SK-N-SH (cell line): ENCODE data around the gene MECP2. TPM values are rescaled to one million over a fixed set of nuclear protein-coding genes. Genes with fewer than 3 reads are reported as not detected.

Experiments
- CTCF ChIA-PET: fragments of 300-600, 350-600 bp; formaldehyde crosslinking; extraction: SDS; loops from one replicate; lab custom pipeline; 2021; lab: Yijun Ruan, JAX
- POLR2A ChIA-PET: fragments of 350-600 bp; sonication (Branson Sonifier 250); formaldehyde crosslinking; extraction: SDS; loops from one replicate; lab custom pipeline; 2020; ENCODE audit warnings: antibody characterized with exemption, inconsistent platforms; lab: Yijun Ruan, JAX
- DNase-seq: peaks from one replicate; pipeline ENCODE4 v3.0.0; 2012
- H2AFZ ChIP-seq: fragments of 200-600 bp; sonication (generic); 2 replicates; pipeline ENCODE4 v1.8.1; 2016; ENCODE audit warnings: antibody characterized with exemption, mild to moderate bottlenecking, low read depth
- H3F3A ChIP-seq: fragments of 200-600 bp; sonication (generic); replicated peaks from 2 replicates; pipeline ENCODE3; 2016; ENCODE audit warnings: antibody characterized with exemption, mild to moderate bottlenecking; ENCODE audit not compliant: insufficient read depth
- H3K27ac ChIP-seq, 2 experiments: fragments of 200-500 bp in 1 of 2; fragments of 200-600 bp in 1 of 2; sonication (Bioruptor generic) in 1 of 2; sonication (generic), shearing (Covaris generic) in 1 of 2; 2 replicates each; pipeline versions ENCODE4 v1.5.1 to v1.6.1; 2014 to 2016; ENCODE audit warnings: low read depth in 2 of 2, inconsistent platforms in 1 of 2, low read length in 1 of 2, mild to moderate bottlenecking in 1 of 2, mixed read lengths in 1 of 2
- H3K27me3 ChIP-seq: fragments of 200-600 bp; sonication (generic), shearing (Covaris generic); 2 replicates; pipeline ENCODE4 v1.6.1; 2016; ENCODE audit warnings: mixed run types; ENCODE audit not compliant: insufficient read depth
- H3K36me3 ChIP-seq, 2 experiments: fragments of 200-500 bp in 1 of 2; fragments of 200-600 bp in 1 of 2; sonication (Bioruptor generic) in 1 of 2; sonication (generic) in 1 of 2; replicated peaks in 1 of 2; 2 replicates each; pipeline versions ENCODE3 to v1.5.1; 2014 to 2016; ENCODE audit warnings: low read length in 1 of 2, mild to moderate bottlenecking in 1 of 2; ENCODE audit not compliant: insufficient read depth in 2 of 2, control insufficient read depth in 1 of 2
- H3K4me1 ChIP-seq, 2 experiments: fragments of 200-500 bp in 1 of 2; fragments of 200-600 bp in 1 of 2; sonication (Bioruptor generic) in 1 of 2; sonication (generic), shearing (Covaris generic) in 1 of 2; 2 replicates each; pipeline versions ENCODE4 v1.5.1 to v1.6.1; 2014 to 2016; ENCODE audit warnings: low read depth in 1 of 2, low read length in 1 of 2, mixed run types in 1 of 2; ENCODE audit not compliant: insufficient read depth in 2 of 2, control insufficient read depth in 1 of 2
- H3K4me2 ChIP-seq: fragments of 200-600 bp; sonication (generic), shearing (Covaris generic); 2 replicates; pipeline ENCODE4 v1.6.1; 2017; ENCODE audit warnings: mixed run types
- H3K4me3 ChIP-seq, 2 experiments: fragments of 200-500 bp in 1 of 2; fragments of 200-600 bp in 1 of 2; sonication (Bioruptor generic) in 1 of 2; sonication (generic), shearing (Covaris generic) in 1 of 2; 2 replicates each; pipeline versions ENCODE4 v1.5.1 to v1.8.1; 2014 to 2016; ENCODE audit warnings: low read depth in 2 of 2, inconsistent platforms in 1 of 2, low read length in 1 of 2, mild to moderate bottlenecking in 1 of 2, mixed read lengths in 1 of 2, moderate library complexity in 1 of 2
- H3K79me2 ChIP-seq: fragments of 200-600 bp; sonication (generic); 2 replicates; pipeline ENCODE4 v1.8.1; 2017; ENCODE audit warnings: mild to moderate bottlenecking; ENCODE audit not compliant: insufficient read depth
- H3K9ac ChIP-seq: fragments of 200-600 bp; sonication (generic); 2 replicates; pipeline ENCODE4 v1.6.1; 2017; ENCODE audit warnings: mixed run types
- H3K9me2 ChIP-seq: fragments of 200-600 bp; sonication (generic); 2 replicates; pipeline ENCODE4 v1.6.1; 2017; ENCODE audit warnings: mixed run types
- H3K9me3 ChIP-seq: fragments of 200-600 bp; sonication (generic); 2 replicates; pipeline ENCODE4 v1.6.1; 2017; ENCODE audit warnings: mixed run types, mild to moderate bottlenecking, moderate library complexity
- H4K20me1 ChIP-seq: fragments of 200-600 bp; sonication (generic); 2 replicates; pipeline ENCODE4 v1.6.1; 2017; ENCODE audit warnings: mild to moderate bottlenecking, mixed run types; ENCODE audit not compliant: insufficient read depth
- CHD2 ChIP-seq: fragments of 150-350 bp; IDR thresholded peaks from 2 replicates; pipeline ENCODE4 v1.6.1; 2018; ENCODE audit warnings: low read length; ENCODE audit not compliant: partially characterized antibody
- CTCF ChIP-seq: fragments of 200-600 bp; sonication (generic); IDR thresholded peaks from 2 replicates; pipeline ENCODE4 v1.6.1; 2017; ENCODE audit warnings: antibody characterized with exemption, mild to moderate bottlenecking, moderate library complexity
- EP300 ChIP-seq, 2 experiments: IDR thresholded peaks; 2 replicates each; pipeline versions ENCODE4 v1.4.0 to v1.6.1; 2012; ENCODE audit warnings: borderline replicate concordance in 1 of 2, low read depth in 1 of 2, low read length in 1 of 2
- EZH2phosphoT487 ChIP-seq: fragments of 200-600 bp; sonication (generic); IDR thresholded peaks from 2 replicates; pipeline ENCODE4 v1.6.1; 2017; ENCODE audit warnings: low read depth, mixed run types, mild to moderate bottlenecking, antibody characterized with exemption, moderate library complexity, borderline replicate concordance
- FOSL2 ChIP-seq: IDR thresholded peaks from 2 replicates; pipeline ENCODE4 v1.4.0; 2012; ENCODE audit warnings: low read depth, mild to moderate bottlenecking, moderate library complexity, borderline replicate concordance
- FOXJ3 ChIP-seq: sonication (generic); formaldehyde crosslinking; IDR thresholded peaks from 2 replicates; pipeline ENCODE4 v1.5.1; 2020; ENCODE audit warnings: mild to moderate bottlenecking, missing genetic modification reagents
- GATA2 ChIP-seq: sonication (generic); formaldehyde crosslinking; IDR thresholded peaks from 2 replicates; pipeline ENCODE4 v1.5.0; 2020; ENCODE audit warnings: mild to moderate bottlenecking, missing genetic modification reagents
- IRF3 ChIP-seq: fragments of 150-350 bp; IDR thresholded peaks from 2 replicates; pipeline ENCODE4 v1.6.1; 2016; ENCODE audit warnings: mild to moderate bottlenecking, low read depth, low read length
- MAX ChIP-seq: IDR thresholded peaks from 2 replicates; pipeline ENCODE4 v1.4.0; 2012; ENCODE audit warnings: low read depth
- MEF2A ChIP-seq: IDR thresholded peaks from 2 replicates; pipeline ENCODE4 v1.4.0; 2012; ENCODE audit warnings: low read depth, borderline replicate concordance
- MXI1 ChIP-seq: IDR thresholded peaks from 2 replicates; pipeline ENCODE4 v1.6.1; 2012; ENCODE audit warnings: mild to moderate bottlenecking, low read depth, low read length, improper control_type of control experiment
- NRF1 ChIP-seq: IDR thresholded peaks from 2 replicates; pipeline ENCODE4 v1.6.1; 2012; ENCODE audit warnings: low read depth, mild to moderate bottlenecking, low read length
- PBX3 ChIP-seq: IDR thresholded peaks from 2 replicates; pipeline ENCODE4; 2012
- POLR2AphosphoS5 ChIP-seq: IDR thresholded peaks from 2 replicates; pipeline ENCODE4 v1.6.1; 2012; ENCODE audit warnings: low read depth, low read length
- RAD21 ChIP-seq: IDR thresholded peaks from 2 replicates; pipeline ENCODE4 v1.6.1; 2012; ENCODE audit warnings: mild to moderate bottlenecking, low read length
- RFX5 ChIP-seq: IDR thresholded peaks from 2 replicates; pipeline ENCODE4 v1.6.1; 2012; ENCODE audit warnings: mild to moderate bottlenecking, improper control_type of control experiment, low read length
- RXRA ChIP-seq: IDR thresholded peaks from 2 replicates; pipeline ENCODE4 v1.4.0; 2012; ENCODE audit warnings: low read depth, mild to moderate bottlenecking, borderline replicate concordance
- SIN3A ChIP-seq: IDR thresholded peaks from 2 replicates; pipeline ENCODE4 v1.6.1; 2012; ENCODE audit warnings: low read depth, mild to moderate bottlenecking, low read length, moderate library complexity, borderline replicate concordance
- SMC3 ChIP-seq: IDR thresholded peaks from 2 replicates; pipeline ENCODE4 v1.6.1; 2012; ENCODE audit warnings: low read depth, low read length, improper control_type of control experiment
- TAF1 ChIP-seq: IDR thresholded peaks from 2 replicates; pipeline ENCODE4 v1.6.1; 2012; ENCODE audit warnings: low read depth, mild to moderate bottlenecking, low read length, moderate library complexity, borderline replicate concordance
- TCF12 ChIP-seq: IDR thresholded peaks from 2 replicates; pipeline ENCODE4 v1.4.0; 2012
- TEAD4 ChIP-seq: IDR thresholded peaks from 2 replicates; pipeline ENCODE4 v1.4.0; 2012; ENCODE audit warnings: mild to moderate bottlenecking, borderline replicate concordance; ENCODE audit not compliant: insufficient read depth
- USF1 ChIP-seq: IDR thresholded peaks from 2 replicates; pipeline ENCODE4 v1.4.0; 2012; ENCODE audit warnings: low read depth, borderline replicate concordance
- USF2 ChIP-seq: fragments of 150-350 bp; IDR thresholded peaks from 2 replicates; pipeline ENCODE4 v1.6.1; 2017; ENCODE audit warnings: antibody characterized with exemption, low read length, low read depth, borderline replicate concordance
- YY1 ChIP-seq: IDR thresholded peaks from 2 replicates; pipeline ENCODE4 v1.4.0; 2012; ENCODE audit warnings: low read depth, mild to moderate bottlenecking
- WGBS: methylation state at CpG from one replicate; pipeline ENCODE4 v1.1.6; 2017; ENCODE audit warnings: low lambda C conversion rate; 5-methylcytosine and 5-hydroxymethylcytosine counted together
- polyA plus RNA-seq, 3 experiments: library from polyadenylated mRNA; depleted of rRNA; stranded (reverse); fragments of >200 nt; gene quantifications; 2 replicates each; pipeline ENCODE4 v1.2.3, GENCODE V29; 2012

The MECP2 gene
- 7.0 and 8.2 TPM in 2 replicates for polyA plus RNA-seq (2012; rRNA removed)
- 5.6 and 6.9 TPM in 2 replicates for polyA plus RNA-seq (2012; cell fraction: cytosol; rRNA removed)
- polyA plus RNA-seq (2012; cell fraction: nucleus; rRNA removed): 16.6 and 16.8 TPM in 2 replicates

GRCh38 chrX:154097589-154098541, at the start of gene MECP2:
TSS of gene MECP2 (minus strand) at chrX:154097717.
- 36% methylated on average over 43 of the region's 75 CpGs for WGBS

More at GRCh38 chrX:154097589-154098541, at the start of gene MECP2:
- H3K79me2 ChIP-seq: peaks cover 41% of the 10 kb centered on the region
- H3K36me3 ChIP-seq: no peaks in the 10 kb centered on the region
- ChIA-PET POLR2A (interaction anchor here (0.7 kb wide), 1 partner anchor 18 kb away, joined by 3 read pairs; no protein-coding TSS in a partner anchor), CTCF (interaction anchor here (0.6 to 1.6 kb wide), 2 partner anchors 39 to 85 kb away, joined by 3 to 6 read pairs; no protein-coding TSS in a partner anchor)
- no peaks in the 10 kb centered on the region for H3F3A ChIP-seq
- H3K4me2 ChIP-seq: peak within 1 kb of the TSS; percentile 81
- H3K9ac ChIP-seq: peak within 1 kb of the TSS; percentile 70
- peak within 1 kb of the TSS; percentile 66; the same call in 1 of the 2 replicates for H2AFZ ChIP-seq
- H3K27me3 ChIP-seq: peaks cover 9% of the 10 kb centered on the region; the same call in 1 of the 2 replicates
- H3K9me2 ChIP-seq: no peaks in the 10 kb centered on the region
- peak within 1 kb of the TSS; percentile 74 for H3K27ac ChIP-seq
- TF ChIP-seq GATA2 (CRISPR knock-in tag) (no peak), SMC3 (no peak), POLR2AphosphoS5 (peak; percentile 34; the same call in 1 of the 2 replicates), NRF1 (peak; percentile 66), IRF3 (peak; percentile 52; the same call in 1 of the 2 replicates), SIN3A (no peak), CHD2 (no peak), FOSL2 (no peak), EZH2phosphoT487 (no peak), RAD21 (no peak), RFX5 (no peak), PBX3 (peak; percentile 96), CTCF (no peak), TEAD4 (no peak), MEF2A (no peak), YY1 (peak; percentile 73; the same call in 1 of the 2 replicates), TCF12 (no peak), USF2 (no peak), RXRA (no peak), MXI1 (no peak), MAX (no peak), TAF1 (no peak), FOXJ3 (no peak), EP300 (IDR thresholded peaks at IDR 0.05; ENCODE audit: borderline replicate concordance in 1 of 2, low read depth in 1 of 2, low read length in 1 of 2) (no peak), USF1 (no peak)
- TF ChIP-seq, all 33 proteins: peak for 5
- peak; percentile 92 for DNase-seq
- Histone ChIP-seq H3K4me3 (peak within 1 kb of the TSS; percentile 57 to 68), H4K20me1 (peaks cover 40% of the 10 kb centered on the region), H3K4me1 (peaks cover 0 to 21% of the 10 kb centered on the region in 2 experiments; a peak in 3 of 4 replicates), H3K9me3 (no peaks in the 10 kb centered on the region)
